Stomach (tissue), 4 donors: ENCODE data around the gene CEP350.

Experiments
- CTCF ChIP-seq, 7 experiments: fragments of 450-650 bp in 4 of 7; fragments of 200-600 bp in 3 of 7; sonication (generic) in 3 of 7; IDR thresholded peaks; one replicate each; pipeline ENCODE4 v1.5.1; 2016 to 2019; ENCODE audit warnings: antibody characterized with exemption in 7 of 7, control low read depth in 2 of 7, mild to moderate bottlenecking in 1 of 7
- EP300 ChIP-seq: sonication (generic); formaldehyde crosslinking; IDR thresholded peaks from one replicate; pipeline ENCODE4 v1.6.1; 2017; ENCODE audit warnings: antibody characterized with exemption
- POLR2A ChIP-seq, 4 donors: fragments of 450-650 bp; IDR thresholded peaks; one replicate each; pipeline ENCODE4 v1.6.1; 2016; ENCODE audit warnings: antibody characterized with exemption in 4 of 4, control low read depth in 2 of 4, mild to moderate bottlenecking in 1 of 4, moderate library complexity in 1 of 4
- POLR2AphosphoS5 ChIP-seq, 3 donors: sonication (generic); formaldehyde crosslinking; IDR thresholded peaks; one replicate each; pipeline ENCODE4 v1.6.1; 2016; ENCODE audit warnings: antibody characterized with exemption in 3 of 3

GRCh38 chr1:180156631-180157091 lies 202.1 kb downstream of the CEP350 start:
- TF ChIP-seq POLR2AphosphoS5 (IDR thresholded peaks at IDR 0.05) (peak in 2 of 3 donors; percentile 11 to 50), CTCF (IDR thresholded peaks at IDR 0.05) (no peak), EP300 (no peak), POLR2A (IDR thresholded peaks at IDR 0.05) (no peak)
